GM18909 (cell line): ENCODE results near the gene LARGE2.
A peak's percentile ranks its signal among the peaks of the same experiment; 100 is the strongest.
"Not testable (repeated sequence)": the region's sequence is repeated elsewhere in the genome, so short reads cannot be mapped to it uniquely, and the experiment has no call there.

ENCODE experiments used
- ATAC-seq: cut with Tn5 transposase; IDR thresholded peaks from one replicate; pipeline ENCODE4 v1.9.1; 2021; ENCODE audit warnings: mild to moderate bottlenecking; ENCODE audit not compliant: unreplicated experiment, poor library complexity

Gene LARGE2

DNA sequence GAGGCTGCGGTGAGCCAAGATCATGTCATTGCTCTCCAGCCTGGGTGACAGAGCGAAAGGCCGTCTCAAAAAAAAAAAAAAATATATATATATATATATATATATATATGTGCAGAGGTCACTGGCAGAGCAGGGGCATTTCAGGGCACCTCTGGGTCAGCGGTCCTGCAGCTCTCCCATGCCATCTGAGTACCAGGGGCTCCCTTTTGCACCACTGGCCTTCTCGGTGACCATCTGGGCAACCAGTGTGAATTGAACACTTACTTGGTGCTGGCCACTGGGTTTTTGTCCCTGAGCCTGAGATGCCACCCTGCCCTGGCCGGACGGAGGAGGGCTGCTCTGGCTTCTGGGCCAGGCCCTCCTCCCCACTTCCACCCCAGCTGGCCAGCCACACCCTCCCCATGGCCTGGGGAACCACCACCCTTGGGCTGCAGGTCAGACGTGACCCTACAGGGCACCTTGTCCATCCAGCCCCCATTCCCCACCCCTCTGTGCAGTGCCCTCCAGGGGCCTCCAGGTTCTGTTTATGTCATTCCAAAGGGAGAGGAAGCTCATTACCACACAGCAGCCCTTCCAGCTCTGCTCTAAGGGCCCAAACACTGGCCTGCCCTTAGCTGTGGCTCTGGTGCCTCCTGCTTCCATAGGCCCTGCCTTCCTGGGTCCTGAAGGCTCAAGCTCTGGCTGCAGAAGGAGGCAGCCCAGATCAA, 26.8 kb upstream of the LARGE2 start:
- ATAC-seq: no peak

DNA sequence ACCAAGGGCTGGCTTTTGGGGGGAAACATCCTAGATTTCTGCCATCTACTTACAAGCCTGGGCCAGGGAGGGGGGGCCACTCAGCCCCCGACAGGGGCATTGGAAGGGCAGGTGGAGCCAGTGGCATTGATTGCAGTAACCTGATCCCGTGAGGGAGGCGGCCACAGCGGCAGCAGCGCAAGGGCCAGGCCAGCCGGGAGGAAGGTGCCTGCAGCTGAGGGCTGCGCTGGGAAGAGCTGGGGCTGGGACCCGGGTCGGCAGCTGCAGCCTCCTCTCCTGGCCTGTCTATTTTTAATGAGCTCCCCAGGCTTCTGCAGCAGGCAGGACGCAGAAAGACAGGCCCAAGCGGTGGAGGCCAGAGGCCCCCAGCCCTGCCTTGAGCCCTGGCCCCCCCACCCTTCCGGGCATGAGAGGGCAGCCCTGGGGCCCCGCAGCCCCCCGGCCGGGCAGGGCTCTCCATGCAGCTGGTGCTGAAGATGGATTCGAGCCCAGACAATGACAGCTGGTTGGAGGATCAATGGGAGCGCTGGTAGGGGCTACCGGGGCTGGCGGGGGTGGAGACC, 26.0 kb upstream of the LARGE2 start:
- no peak for ATAC-seq

DNA sequence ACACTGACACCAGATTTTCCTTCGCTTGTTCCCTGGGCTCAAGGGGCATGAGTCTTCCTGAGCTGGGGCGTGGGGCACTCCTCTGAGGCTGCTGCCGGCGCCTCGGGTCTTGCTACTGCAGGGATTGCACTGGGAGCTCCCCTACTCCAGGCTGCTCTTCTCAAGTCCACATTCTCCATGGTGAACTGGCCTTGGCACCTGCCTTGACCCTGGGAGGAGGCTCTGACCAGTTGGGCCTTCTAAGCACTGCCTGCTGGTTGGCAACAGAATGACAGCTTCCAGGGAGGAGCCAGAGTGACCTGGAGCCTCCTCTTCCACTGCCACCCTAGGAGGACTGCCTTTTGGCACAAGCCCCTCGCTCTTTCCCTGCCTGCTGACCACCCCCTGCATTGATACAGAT, 24.9 kb upstream of the LARGE2 start:
- ATAC-seq: no peak

DNA sequence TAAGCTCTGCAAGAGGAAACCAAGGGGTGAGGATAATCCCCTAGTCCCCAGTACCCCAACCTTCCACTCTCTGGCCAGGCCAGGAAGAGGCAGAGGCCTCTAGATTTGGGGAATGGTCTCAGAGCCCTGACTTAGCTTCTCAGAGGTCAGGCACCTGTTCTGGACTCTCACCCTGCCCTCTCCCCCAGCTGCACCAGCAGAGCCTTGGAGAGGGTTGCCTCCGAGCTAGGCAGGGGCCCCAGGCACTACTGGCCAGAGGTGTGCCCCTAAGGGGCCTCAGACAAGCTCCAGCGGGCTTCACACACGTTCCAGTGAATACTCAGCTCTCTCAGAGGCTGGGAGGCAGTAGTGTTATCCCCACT, 23.4 kb upstream of the LARGE2 start:
- no peak for ATAC-seq

DNA sequence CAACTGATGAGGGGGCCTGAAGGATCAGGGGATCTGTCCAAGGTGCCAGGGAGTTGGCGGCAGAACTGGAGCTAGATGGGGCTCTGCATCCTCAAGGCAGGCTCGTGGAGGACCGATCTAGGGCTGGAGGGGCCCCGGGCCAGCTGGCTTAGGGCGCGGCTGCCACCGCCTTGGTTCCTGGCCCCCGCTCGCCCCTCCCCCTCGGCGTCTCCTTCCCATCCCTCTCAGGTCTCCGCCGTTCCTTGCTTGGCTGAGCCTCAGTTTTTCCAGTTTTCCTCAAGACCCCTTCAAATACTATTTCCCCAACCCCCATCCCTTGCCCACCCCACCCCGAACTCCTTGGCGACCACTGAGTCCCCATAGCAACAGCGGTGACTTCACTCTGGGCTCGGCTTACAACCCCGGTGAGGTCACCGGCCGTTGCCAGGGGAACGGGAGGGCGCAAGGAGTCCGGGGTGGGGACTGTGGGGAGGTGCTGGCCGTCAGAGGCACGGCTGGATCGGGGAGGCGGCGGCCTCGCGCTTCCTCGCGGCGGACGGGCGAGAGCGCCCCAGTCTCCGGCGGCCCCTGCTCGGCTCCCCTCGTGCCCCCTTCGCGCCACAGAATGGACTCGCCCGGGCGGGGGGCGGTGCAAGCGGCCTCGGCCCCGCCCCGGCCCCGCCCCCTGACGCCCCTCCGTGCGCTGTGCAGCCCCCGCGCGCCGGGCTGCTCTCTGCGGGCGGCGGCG, 22.8 kb upstream of the LARGE2 start:
- peak; percentile 55 for ATAC-seq

DNA sequence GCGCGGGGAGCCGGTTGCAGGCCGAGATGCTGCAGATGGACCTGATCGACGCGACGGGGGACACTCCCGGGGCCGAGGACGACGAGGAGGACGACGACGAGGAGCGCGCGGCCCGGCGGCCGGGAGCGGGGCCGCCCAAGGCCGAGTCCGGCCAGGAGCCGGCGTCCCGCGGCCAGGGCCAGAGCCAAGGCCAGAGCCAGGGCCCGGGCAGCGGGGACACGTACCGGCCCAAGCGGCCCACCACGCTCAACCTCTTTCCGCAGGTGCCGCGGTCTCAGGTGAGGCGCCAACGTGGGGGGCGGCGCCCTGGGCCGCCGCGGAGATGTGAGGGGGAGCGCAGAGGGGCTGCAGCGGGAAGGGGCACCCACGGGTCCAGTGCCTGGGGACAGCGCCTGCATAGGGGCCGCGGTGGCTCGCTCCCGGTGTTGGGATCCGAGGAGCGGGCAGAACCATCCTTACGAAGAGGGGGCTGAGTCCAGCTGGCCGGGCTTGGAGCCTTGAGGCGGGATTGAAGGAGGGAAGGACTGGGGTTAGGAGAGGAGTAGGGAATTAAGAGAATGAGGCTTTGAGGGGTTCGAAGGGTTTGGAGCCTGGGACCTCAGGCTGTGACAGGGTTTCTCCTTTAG, 22.2 kb upstream of the LARGE2 start:
- peak; percentile 16 for ATAC-seq

DNA sequence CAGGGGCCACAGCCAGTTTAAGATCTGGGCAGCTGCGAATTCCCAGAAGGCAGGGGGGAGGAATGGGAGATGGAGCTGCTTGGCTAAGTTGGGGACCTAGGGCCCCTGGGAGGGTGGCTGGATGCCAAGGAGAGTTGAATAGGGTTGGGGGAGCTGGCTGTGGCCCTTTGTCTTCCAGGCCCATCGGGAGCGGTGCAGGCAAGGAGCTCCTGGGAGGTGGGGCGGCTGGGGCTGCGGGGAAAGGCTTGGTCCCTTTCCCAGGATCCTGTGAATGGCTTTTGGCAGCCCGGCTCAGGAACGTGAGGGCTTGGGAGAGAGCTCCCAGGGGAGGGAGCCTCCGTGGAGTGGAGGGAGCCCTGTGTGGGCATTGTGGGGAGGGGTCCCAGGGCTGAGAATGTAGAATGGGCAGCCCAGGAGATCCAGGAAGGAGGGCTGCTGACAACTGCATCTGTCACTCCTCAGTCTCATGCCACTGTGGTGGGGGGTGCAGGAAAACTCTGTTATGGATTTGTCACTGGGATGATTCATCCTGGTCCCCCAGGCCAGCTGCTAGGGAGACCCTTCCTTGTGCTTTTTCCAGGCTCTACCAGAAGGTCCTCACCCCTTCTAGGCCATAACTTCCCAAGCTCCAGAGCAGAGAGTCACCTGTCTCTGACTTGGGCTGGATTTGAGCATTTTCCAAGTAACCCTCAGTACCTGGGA, 21.4 kb upstream of the LARGE2 start:
- no peak for ATAC-seq

DNA sequence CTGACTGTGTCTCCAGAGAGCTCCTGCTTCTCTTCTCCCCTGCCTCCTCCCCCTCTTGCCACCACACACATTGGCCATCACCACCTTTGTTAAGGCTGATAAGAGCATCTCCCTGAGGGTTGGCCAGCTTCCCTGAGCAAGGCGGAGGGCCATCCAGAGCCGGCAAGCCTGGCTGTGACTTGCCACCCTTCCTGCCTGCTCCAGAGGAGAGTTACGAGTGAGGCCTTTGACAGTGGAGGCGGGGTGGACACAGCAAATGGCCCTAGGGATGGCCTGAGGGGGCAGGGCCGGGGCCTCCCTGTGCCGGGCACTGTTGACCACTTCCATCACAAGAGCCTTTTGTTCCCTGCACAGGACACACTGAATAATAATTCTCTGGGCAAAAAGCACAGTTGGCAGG, 20.8 kb upstream of the LARGE2 start:
- no peak for ATAC-seq

DNA sequence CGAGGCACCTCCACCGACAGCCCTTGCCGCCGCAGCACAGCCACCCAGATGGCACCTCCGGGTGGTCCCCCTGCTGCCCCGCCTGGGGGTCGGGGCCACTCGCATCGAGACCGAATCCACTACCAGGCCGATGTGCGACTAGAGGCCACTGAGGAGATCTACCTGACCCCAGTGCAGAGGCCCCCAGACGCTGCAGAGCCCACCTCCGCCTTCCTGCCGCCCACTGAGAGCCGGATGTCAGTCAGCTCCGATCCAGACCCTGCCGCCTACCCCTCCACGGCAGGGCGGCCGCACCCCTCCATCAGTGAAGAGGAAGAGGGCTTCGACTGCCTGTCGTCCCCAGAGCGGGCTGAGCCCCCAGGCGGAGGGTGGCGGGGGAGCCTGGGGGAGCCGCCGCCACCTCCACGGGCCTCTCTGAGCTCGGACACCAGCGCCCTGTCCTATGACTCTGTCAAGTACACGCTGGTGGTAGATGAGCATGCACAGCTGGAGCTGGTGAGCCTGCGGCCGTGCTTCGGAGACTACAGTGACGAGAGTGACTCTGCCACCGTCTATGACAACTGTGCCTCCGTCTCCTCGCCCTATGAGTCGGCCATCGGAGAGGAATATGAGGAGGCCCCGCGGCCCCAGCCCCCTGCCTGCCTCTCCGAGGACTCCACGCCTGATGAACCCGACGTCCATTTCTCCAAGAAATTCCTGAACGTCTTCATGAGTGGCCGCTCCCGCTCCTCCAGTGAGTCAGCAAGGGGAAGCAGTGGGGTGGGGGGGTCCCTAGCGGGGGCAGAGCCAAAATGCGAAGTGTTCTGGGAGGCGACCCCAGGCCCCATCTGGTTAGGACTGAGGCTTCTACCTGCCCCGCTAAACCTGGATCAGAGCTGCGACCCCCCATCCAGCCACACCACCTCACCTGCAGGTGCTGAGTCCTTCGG, 19.7 kb upstream of the LARGE2 start:
- no peak for ATAC-seq

DNA sequence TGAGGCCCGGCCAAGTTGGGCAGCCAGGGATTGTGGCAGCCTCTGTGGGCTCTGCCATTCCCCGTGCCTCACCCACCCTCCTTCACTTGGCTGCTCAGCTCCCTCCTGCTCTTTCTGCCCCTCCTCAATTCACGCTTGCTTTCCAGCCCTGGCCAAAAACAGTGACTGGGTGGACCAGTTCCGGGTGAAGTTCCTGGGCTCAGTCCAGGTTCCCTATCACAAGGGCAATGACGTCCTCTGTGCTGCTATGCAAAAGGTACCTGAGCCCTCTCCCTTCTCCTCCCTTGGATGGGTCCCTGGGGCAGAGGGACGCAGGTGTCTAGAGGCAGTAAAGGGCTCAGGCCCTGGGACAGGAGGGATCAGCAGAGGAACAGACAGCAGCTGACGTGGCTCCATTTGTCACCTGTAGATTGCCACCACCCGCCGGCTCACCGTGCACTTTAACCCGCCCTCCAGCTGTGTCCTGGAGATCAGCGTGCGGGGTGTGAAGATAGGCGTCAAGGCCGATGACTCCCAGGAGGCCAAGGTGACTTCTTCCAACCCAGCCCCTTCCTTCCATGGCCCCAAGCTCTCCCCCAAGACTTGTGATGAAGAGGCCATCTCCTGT, 18.0 kb upstream of the LARGE2 start:
- ATAC-seq: no peak

DNA sequence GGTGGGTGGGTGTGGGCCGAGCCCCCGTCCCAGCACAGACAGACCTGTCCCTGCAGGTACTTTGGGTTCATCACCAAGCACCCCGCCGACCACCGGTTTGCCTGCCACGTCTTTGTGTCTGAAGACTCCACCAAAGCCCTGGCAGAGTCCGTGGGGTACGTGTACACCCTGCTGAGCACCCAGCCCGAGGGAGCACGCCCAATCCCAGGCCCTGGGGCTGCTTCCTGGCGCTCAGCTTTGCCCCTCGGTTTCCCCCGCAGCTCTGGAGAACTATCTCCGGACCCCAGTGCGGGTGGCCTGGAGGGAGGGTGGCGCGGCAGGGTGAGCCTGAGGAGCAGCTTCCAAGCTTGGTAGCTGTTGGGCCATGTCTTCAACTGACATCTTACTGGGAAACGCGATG, 17.4 kb upstream of the LARGE2 start:
- no peak for ATAC-seq

DNA sequence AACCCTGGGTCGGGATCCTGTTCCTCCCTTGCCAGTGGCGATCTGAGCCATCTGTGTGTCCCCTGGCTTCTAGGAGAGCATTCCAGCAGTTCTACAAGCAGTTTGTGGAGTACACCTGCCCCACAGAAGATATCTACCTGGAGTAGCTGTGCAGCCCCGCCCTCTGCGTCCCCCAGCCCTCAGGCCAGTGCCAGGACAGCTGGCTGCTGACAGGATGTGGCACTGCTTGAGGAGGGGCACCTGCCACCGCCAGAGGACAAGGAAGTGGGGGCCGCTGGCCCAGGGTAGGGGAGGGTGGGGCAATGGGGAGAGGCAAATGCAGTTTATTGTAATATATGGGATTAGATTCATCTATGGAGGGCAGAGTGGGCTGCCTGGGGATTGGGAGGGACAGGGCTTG, 16.9 kb upstream of the LARGE2 start:
- not testable (repeated sequence) for ATAC-seq

DNA sequence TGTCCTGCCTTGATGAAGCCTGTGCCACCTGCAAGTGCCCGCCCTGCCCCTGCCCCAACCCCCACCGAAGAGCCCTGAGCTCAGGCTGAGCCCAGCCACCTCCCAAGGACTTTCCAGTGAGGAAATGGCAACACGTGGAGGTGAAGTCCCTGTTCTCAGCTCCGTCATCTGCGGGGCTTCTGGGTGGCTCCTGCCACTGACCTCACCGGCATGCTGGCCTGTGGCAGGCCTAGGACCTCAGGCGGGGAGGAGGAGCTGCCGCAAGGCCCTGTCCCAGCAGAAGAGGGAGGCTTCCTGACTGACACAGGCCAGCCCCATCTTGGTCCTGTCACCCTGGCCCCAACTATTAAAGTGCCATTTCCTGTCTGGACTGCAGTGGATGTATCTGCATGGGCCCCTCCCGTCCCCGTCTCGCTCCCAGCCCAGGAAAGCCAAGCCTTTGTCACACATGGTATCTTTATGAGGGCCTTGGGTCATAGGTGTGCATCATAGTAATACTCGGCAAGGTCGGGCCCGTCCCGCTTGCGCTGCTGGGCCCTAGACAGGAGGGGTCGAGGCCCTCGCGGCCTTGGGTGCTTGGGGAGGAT, 16.3 kb upstream of the LARGE2 start:
- ATAC-seq: no peak

DNA sequence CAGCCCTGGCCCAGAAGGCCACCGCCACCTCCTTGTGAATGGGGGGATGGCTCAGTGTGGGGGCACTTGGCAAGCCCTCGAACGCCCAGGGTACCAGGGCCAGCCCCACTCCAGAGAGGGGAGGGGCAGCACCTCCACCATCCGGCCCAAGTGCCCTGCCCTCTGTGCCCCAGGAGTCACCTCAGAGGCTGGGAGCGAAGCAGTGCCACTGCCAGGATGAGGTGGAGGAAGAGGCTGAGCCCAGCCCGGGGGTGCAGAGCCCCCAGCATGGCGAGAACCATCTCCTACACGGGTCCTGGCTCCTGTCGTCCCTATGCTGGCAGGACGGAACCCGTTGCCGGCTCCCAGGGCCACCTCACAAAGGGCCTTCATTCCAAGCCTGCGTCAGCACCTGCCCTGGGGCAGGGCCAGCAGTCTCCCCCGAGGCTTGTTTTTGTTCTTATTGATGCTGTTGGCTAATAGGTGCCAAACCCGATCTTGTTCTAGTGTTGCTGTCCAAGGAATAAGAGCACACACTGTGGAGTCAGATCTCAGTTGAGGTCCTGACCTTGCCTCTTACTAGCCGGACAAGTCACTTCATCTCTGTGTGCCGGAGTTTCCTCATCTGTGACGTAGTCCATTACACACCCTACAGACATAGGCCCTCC, 15.4 kb upstream of the LARGE2 start, which contains the start of gene FREY1:
TSS of gene FREY1 (minus strand) at position 307 of the 647 bp plus-strand sequence. CDS start at position 281, 26 bp downstream.
- no peak for ATAC-seq

DNA sequence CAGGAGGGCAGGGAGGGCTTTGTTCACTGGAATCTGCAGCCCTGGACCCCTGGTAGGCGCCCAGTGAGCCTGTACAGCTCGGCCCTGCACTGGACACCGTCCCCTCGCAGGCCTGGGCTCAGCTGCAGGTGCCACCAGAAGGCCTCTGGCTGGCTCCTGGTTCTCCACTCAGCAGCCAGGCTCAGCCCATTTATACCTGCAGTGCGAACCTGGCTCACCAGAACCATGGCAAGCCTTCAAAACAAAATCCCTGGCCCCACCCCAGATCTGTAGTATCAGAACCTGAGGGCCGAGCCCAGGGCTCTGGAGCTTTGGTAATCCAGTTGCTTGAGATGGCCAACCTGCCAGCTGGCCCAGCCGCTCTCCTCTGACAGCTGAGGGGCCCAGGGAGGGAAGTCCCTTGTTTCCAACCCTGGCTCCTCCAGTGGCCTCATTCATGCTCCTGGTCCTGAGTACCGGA, 14.5 kb upstream of the LARGE2 start:
- no peak for ATAC-seq

DNA sequence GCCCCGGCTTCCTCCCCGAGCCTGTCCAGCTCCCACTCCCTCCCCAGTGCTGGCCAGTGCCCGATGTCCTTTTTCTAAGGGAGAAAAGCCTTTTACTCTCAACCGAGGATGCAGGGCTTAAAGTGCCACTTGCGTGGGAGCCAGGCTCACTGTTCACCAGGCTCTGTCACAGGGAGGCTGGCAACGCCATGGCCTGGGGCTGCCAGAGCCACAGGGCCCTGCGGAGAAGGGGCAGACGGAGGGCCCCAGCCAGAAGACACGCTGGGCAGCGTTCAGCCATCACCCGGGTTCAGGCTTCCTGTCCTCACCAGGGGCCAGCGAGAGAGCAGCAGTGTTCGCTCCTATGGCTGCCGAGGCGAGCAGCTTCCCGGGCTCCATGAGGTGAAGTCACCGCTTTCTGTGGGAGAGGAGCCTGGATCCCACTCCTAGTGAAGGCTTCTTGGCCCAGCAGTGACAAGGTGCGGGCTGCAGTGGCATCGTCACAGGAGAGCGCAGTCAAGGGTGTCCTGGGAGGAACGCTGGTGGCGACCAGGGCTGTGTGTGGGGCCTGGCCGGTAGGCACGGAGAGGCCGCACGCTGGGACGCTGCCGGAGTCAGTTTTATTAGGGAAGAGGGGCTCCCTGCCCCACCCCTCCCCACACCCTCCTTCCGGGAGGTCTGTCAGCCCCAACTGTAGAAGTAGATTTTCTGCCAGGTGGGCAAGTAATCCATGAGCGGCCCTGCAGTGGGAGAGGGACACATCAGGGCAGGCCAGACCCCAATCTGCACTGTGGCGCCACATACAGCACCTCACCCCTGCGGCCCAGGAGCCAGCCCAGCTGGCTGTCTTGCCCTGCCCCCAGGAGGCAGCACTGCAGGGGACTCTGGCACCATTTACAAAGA, 12.6 kb upstream of the LARGE2 start:
- no peak for ATAC-seq

DNA sequence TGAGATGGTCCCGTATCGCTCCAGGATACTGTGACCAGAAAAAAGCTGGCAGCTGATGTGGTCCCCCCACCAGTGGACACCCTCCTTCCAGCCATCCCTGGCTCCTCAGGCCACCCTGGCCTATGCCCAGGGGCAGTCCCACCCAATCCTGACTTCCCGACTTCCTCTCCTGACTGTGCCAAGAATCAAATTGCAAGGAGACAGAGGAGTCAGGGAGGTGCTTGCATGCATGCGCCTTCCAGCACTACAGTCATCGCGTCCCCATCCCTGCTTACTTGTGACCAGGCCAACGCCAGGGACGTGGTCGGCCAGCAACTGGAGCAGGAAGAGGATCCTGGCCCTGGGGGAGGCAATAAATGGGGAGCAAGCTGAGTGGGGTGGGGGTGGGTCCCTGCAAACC, 11.8 kb upstream of the LARGE2 start:
- no peak for ATAC-seq
